Glomerular visceral epithelial cell (primary cell): ENCODE data around the gene ATOH8.
"Not testable (repeated sequence)": the region's sequence is repeated elsewhere in the genome, so short reads cannot be mapped to it uniquely, and the experiment has no call there.

Experiments used
- DNase-seq: peaks from one replicate; pipeline ENCODE4 v3.0.0-alpha.2; 2016; ENCODE audit errors: extremely low spot score

ATOH8 gene

GRCh38 chr2:85827879-85828569 is 74.2 kb downstream of the ATOH8 start:
- DNase-seq, result no peak

- no peak for DNase-seq
Measured at GRCh38 chr2:85828725-85829124, 74.9 kb downstream of the ATOH8 start.

- not testable (repeated sequence) for DNase-seq
Measured at GRCh38 chr2:85829394-85829793, 75.6 kb downstream of the ATOH8 start.

- DNase-seq, result no peak
Measured at GRCh38 chr2:85830645-85831044, 76.9 kb downstream of the ATOH8 start.

- DNase-seq, result no peak
Measured at GRCh38 chr2:85831735-85832134, 77.9 kb downstream of the ATOH8 start.

- DNase-seq, result no peak
Measured at GRCh38 chr2:85834466-85834865, 80.7 kb downstream of the ATOH8 start.
